ENCODE results near the gene GPC6.

The GPC6 gene

GRCh38 chr13:93231867-93232266, 5.3 kb downstream of the GPC6 start:
- DNase-seq = no peak

- no peak for DNase-seq
These were observed 7.4 kb downstream of the GPC6 start for GRCh38 chr13:93233997-93234416.

- DNase-seq = no peak
These were observed 7.9 kb downstream of the GPC6 start for GRCh38 chr13:93234459-93234858.

- no peak for DNase-seq
These were observed 8.8 kb downstream of the GPC6 start for GRCh38 chr13:93235258-93236015.

DNA sequence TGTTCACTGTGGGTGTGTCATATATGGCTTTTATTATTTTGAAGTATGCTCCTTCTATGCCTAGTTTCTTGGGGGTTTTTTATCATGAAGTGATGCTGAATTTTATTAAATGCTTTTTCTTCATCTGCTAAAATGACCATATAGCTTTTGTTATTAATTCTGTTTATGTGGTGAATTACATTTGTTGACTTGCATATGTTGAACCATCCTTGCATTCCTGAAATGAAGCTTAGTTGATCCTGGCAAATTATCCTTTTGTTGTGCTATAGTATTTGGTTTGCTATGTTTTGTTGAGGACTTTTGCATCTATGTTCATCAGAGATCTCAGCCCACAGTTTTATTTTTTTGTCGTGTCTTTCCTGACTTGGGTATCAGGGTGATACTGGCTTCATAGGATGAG, 12.1 kb downstream of the GPC6 start:
- DNase-seq = no peak

GRCh38 chr13:93243375-93244063, 16.9 kb downstream of the GPC6 start:
- DNase-seq = no peak

DNA sequence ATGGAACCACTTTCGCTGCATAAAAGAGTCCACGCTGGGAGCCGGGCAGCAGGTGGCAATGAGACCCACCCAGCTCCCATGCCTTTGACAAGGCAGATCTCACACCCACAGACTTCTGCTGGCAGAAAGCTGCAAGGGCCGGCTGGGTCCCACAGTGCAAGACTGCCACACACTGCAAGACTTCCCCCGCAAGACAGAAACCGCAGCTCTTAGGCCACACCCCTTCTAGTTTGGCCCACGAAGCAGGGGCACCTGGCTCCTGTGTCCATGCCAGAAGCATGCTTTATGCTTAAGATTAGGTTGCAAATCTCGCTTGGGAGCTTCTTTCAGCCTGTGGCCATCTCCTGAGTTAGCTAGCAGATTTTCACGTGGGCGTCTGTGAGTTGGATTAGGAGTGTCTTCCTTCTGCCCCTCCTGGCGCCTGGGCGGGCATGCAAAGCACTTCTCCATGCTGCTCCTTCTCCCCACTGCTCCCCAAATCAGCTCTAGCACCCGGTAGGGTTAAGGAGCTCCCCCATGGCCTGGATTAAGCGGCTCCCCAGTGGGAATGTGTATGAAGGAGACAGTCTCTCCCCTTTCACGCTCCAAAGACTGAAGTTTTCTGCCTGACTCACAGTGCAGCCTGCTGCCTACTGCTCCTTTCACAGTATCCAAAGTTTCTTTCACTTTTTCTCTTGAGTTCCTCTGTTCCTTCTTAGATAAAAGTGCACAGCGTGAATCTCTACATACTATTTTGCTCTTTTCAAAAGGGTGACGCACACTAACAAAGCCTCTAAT, 17.7 kb downstream of the GPC6 start:
- DNase-seq = no peak

DNA sequence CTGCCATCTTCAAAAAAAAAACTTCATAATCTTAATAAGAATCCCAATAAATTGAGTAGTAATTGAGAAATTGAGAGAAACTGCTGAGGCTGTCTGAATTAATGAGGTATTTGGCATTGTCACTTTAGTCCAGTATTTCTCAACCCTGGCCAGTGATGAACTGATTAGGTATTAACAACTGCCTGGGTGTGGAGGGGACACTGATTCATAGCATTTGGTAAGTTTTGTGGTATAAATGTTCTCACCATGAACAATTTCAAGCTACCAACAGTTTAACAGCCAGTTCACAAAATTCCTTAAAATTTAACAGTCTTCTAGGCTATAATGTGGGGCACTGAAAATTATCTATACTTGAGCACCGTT, 18.3 kb downstream of the GPC6 start:
- DNase-seq = no peak

GRCh38 chr13:93246069-93246468, 19.5 kb downstream of the GPC6 start:
- no peak for DNase-seq

DNA sequence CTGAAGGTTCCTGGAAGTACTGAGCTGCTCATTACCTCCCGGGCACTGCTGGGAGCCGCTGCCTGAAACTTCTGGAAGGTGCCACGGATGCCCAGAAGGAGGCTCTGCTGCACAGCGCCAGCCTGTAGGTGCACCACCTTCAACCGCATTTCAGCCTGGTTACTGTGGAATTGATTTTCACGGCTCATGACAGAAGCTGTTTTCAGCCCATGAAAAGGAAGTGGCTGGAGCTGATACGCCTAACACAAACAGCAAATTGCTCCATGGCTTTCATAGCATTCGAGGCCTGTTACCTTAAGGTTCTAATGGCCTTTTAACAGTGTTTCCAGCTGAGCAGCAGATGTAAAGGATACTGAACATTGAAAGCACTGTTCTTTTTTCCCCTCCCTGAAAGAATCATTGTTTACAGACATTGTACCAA, 22.0 kb downstream of the GPC6 start:
- DNase-seq = peak; percentile 85

GRCh38 chr13:93249364-93250306, 23.0 kb downstream of the GPC6 start:
- DNase-seq = no peak

GRCh38 chr13:93254775-93255174, 28.2 kb downstream of the GPC6 start:
- no peak for DNase-seq

- no peak for DNase-seq
These were observed 30.4 kb downstream of the GPC6 start for GRCh38 chr13:93256998-93257397.

DNA sequence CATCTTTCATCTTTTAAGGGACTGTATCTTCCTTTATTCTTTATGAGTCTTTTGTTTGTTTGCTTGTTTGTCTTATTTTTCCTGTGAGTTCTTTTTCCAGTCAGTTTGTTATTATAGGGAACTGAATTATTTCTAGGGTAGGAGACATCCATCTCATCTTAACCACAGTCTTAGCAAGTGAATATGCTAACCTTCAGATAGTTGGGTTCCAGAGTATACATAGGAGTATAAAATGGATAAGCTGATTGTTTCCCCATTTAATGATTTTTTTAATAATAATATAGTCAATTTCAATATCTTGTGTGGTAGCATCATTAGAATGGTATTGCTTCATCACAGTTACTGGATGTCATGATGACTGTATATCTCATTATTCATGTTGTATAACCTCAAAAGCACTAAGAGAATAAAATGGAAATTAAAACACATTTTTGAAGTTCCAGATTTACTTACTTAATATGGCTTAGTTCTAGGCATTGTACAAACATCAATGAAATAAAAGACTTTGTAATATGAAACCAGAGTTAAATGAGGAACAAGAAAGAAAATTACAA, 33.0 kb downstream of the GPC6 start:
- no peak for DNase-seq

DNA sequence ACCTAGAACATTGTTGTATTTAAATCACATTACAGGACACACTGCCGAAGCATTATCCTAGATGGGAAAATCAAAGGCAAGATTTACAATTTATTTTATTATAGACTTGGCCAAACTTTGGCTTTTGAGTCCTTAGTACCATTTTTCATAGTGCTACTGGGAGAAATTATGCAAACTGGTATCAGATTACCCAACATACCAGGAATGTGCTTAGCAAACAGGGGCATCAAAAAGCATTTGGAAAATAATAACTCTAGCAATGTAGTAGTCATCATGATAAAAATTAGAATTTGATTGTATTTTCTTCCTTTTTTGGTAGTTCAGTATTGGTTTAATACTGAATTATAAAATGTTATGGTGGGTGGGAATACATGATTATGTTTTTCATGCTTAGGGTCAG, 34.0 kb downstream of the GPC6 start:
- no peak for DNase-seq

DNA sequence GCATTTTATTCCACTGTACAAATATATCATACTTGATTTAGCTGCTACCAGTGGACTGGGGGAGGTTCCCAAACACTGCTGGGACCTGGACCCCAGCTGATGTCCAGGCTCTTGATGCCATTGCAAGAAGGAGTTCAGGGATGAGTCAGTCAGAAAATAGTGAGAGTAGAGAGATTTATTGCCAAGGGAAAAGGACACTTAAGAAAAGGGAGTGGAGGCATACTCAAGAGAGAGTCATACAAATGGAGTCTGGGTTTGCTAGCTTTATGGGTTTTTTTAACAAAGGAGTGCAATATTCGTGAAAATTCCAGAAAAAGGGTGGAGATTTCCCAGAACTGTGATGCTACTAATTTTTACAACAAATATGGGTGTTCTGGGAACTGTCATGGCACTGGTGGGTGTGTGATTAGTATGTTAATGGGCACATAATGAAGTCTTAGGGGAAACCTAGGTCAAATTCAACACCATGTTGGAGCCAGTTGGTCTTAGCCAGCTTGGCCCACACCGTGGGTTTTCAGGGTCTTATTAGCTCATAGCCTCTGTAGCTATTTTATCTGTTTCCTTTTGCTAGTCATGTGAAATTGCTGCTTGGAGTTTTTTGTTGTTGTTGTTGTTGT, 36.2 kb downstream of the GPC6 start:
- DNase-seq = no peak

- DNase-seq = no peak
These were observed 38.3 kb downstream of the GPC6 start for GRCh38 chr13:93264876-93265275.

- no peak for DNase-seq
These were observed 39.2 kb downstream of the GPC6 start for GRCh38 chr13:93265800-93266199.

GRCh38 chr13:93266681-93267080, 40.1 kb downstream of the GPC6 start:
- DNase-seq = no peak

GRCh38 chr13:93268327-93269028, 41.9 kb downstream of the GPC6 start:
- no peak for DNase-seq
